IPS-NIHi11 (cell line): ENCODE measurements around the gene VSX1.
A peak's percentile ranks its signal among the peaks of the same experiment; 100 is the strongest.

Source experiments
- DNase-seq: peaks from one replicate; pipeline ENCODE4 v3.0.0; 2012; ENCODE audit warnings: mixed read lengths, low spot score

Gene VSX1

DNA sequence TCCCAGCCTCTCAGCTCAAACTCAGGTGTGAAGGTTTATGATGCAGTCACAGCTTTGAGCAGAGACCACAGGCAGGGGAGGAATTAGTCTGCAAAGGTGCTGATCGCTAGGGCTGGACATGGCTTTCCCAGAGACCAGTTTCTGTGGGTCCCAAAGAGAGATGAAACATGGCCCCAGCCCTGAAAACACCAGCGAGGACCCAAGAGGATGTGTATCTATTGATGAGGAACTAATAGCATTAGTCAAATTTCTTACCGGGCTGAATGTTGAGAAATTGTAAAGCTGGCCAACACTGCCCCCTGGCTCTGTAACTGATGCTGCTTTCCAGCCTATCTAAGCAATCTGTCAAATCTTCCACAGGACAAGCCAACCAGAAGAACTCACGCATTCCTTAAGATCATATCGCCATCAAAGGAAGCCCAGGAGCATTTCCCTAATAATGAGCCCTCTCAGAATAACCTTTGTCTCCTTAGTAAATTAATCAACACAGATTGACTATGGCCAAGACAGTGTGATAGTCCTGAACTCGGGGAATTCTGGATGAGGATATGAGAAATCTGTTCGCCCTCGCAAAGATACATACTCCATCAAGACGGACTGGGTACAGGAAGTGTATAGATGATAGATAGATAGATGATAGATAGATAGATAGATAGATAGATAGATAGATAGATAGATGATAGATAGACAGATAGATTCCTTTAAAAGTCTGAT lies 16.2 kb downstream of the VSX1 start:
- peak; percentile 51 for DNase-seq

GRCh38 chr20:25065072-25065624 lies 16.8 kb downstream of the VSX1 start:
- DNase-seq: no peak

- DNase-seq: no peak
These were observed 17.3 kb downstream of the VSX1 start for GRCh38 chr20:25064561-25065071.

DNA sequence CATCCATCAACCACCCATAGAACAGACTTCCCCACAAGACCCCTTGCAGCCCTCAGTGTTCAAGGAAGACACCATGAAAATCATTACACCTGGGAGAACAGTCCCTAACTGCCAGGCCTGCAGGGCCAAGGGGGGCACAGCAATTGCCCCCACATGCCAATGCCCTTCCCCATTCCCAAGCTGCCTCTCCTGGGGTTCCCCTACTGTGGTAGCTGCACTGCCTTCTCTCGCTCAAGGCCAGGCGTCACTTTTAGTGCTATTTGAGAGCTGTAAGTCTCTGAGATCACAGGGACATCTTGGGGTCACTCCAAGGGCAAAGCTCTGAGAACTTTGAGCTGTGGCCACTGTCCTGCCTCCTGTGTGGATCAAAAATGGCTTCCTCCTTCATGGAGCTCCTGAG lies 18.0 kb downstream of the VSX1 start:
- DNase-seq: no peak

DNA sequence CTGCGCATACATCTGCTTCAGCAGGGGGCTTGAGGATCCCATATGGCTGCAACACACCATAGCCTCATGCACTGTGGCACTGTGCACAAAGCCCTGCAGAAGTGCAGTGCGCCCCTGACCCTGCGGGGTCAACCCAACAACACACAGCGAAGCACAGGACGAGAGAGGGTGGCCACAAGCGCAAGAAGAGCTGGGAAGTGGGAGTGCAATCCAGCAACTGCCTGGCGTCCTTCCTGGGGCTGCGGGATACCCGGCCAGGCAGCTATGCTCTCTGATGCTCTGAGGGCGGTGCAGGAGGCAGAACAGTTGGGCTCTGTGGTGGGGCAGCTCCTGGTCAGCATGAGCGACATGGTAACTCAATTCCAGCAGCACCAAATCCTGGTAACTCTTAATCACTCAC lies 18.4 kb downstream of the VSX1 start:
- DNase-seq: no peak

DNA sequence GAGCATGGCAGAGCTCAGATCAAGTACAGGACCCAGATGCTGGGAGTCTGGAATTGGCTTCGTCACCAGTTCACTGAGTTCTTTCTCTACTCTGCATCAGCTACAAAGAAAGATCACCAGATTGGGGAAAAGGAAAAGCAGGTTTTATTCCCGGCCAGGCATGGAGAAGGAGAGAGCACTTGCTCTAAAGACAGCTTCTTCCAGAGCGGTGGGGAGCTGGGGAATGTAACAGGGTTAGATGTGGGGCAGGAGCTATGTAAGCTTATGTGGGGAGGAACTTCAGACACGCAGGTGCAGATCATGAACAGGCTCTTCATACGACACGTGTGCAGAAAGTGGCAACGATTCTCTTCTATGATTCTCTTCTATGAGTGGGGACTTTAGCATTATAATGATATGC lies 19.1 kb downstream of the VSX1 start:
- DNase-seq: no peak

DNA sequence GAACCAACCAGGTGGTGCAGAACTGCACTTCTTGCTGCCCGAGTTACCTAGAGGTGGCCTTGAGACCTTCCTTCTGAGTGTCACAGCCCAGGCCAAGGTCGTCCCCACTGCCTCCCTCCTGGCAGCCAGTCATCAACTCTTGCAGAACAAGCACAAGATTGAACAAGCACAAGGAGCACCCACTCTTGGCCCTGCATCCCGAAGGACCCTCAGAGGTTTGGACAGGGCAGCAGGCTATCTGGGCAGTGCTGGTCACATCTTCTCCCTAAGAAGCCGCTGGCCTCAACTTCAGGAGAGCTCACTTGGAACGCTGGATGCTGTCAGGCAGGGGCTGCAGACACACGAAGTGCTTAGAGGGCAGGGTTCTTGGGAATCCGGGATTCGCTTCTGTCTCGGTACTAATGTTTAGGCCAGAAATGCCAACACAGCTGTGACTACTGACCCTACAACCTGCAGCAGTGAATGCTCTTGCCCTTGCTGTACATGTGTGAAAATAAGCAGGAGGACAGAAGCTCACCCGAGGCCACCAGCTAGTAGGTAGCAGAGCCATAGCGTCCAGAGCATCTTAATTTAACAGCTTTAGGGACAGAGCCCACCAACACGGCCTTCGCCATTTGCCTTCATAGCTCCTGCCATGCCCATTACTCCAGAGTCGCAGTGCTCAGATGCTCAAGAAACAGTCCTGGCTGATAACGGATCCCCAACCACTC lies 20.0 kb downstream of the VSX1 start:
- no peak for DNase-seq

GRCh38 chr20:25061103-25061799 lies 20.7 kb downstream of the VSX1 start:
- no peak for DNase-seq

- DNase-seq: no peak
These were observed 22.0 kb downstream of the VSX1 start for GRCh38 chr20:25059866-25060465.

DNA sequence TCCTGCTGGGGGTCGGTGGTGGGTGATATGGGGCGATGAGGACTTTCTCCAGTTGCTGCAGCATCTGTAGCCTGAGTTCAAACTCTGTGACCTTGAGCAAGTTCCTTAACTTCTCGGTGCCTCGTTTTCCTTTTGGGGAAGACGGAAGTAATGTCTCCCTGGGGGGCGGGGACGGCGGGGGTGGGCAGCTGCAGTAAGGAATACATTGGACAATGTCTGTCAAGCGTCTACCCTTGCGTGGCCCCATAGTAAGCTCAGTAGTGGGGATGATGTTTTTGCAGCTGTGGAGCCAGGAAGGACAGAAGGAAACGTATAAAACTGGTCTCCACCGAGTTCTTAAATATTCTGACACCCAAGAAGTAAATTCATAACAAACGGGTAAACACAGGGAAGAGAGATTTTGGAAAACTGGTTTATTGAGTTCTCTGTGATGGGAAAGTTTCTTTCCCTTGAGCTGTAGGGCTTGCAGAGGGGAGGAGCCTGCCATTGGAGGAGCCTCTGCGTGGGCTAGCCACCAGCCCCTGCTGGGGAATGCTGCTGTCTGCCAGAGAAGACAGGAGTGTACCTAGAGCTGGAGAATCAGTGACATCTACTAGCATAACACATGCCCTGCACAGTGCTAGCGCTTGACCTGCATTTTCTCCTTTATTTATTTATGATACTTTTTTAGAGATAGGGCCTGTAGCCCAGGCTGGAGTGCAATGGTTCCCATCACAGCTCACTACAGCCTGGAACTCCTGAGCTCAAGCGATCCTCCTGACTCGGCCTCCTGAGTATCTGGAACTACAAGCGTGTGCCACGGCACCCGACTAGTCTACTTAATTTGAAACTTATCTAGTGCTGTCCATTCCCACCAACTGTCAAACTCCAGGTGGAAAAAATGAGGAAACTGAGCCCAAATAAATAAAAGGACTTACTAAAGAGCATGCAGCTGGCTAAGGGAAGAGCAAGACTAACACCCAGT lies 22.8 kb downstream of the VSX1 start:
- DNase-seq: no peak

- DNase-seq: peak; percentile 64
These were observed 23.7 kb downstream of the VSX1 start, which contains the start of gene ACSS1 for GRCh38 chr20:25058051-25058846. Gene ACSS1 (minus strand): TSS chr20:25058139. CDS start chr20:25058102, 37 bp downstream.

- peak; percentile 75 for DNase-seq
These were observed 24.5 kb downstream of the VSX1 start for GRCh38 chr20:25057234-25058050.

GRCh38 chr20:25056690-25057233 lies 25.2 kb downstream of the VSX1 start:
- no peak for DNase-seq

GRCh38 chr20:25055711-25056495 lies 26.0 kb downstream of the VSX1 start:
- DNase-seq: no peak

DNA sequence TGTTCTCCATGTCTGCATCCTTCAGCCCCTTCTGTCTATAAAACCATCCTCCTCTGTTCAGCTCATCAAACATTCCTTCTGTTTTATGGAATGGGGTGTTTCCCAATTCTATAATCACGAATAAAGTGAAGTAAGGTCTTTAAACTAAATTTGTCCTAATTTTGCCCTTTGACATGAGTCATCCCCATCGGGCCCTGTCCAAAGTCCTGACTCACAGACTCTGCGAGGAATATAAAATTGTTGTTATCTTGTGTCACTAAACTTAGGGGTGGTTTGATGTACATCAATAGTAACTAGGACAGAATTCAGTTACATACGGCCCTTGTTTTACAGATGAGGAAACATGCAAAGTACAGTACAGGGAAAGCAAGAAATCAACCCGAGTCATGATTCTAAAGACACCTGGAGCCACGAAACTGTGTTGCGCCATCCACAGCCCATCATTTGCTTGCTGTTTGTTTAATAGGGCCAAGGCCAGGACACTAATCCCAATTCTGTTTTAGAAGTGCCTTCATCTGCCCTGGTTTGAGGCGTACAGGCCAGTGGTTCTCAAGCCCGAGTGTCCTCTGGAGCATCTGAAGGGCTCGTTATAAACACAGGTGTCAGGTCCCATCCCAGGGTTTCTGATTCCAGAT lies 26.8 kb downstream of the VSX1 start:
- DNase-seq: no peak

- DNase-seq: no peak
These were observed 27.7 kb downstream of the VSX1 start for GRCh38 chr20:25054096-25054820.
